ENCODE data around the gene EMC8.
A peak's percentile ranks its signal among the peaks of the same experiment; 100 is the strongest.
"Not testable (repeated sequence)": the region's sequence is repeated elsewhere in the genome, so short reads cannot be mapped to it uniquely, and the experiment has no call there.

Gene EMC8

GRCh38 chr16:85834741-85835140 lies 35.4 kb upstream of the EMC8 start:
- DNase-seq = no peak

GRCh38 chr16:85833219-85833920 lies 34.0 kb upstream of the EMC8 start:
- DNase-seq = no peak

GRCh38 chr16:85832570-85833218 lies 33.4 kb upstream of the EMC8 start:
- no peak for DNase-seq

GRCh38 chr16:85830821-85831220 lies 31.5 kb upstream of the EMC8 start:
- no peak for DNase-seq

- DNase-seq = no peak
Observed at GRCh38 chr16:85829751-85830445, 30.6 kb upstream of the EMC8 start.

- DNase-seq = no peak
Observed at GRCh38 chr16:85829171-85829719, 29.9 kb upstream of the EMC8 start.

GRCh38 chr16:85828166-85828565 lies 28.8 kb upstream of the EMC8 start:
- DNase-seq = no peak

- DNase-seq = no peak
Observed at GRCh38 chr16:85826686-85827247, 27.4 kb upstream of the EMC8 start.

GRCh38 chr16:85825326-85825725 lies 26.0 kb upstream of the EMC8 start:
- no peak for DNase-seq

GRCh38 chr16:85824161-85825135 lies 25.1 kb upstream of the EMC8 start:
- DNase-seq = no peak

- no peak for DNase-seq
Observed at GRCh38 chr16:85823328-85823920, 24.1 kb upstream of the EMC8 start.

GRCh38 chr16:85822145-85822544 lies 22.8 kb upstream of the EMC8 start:
- no peak for DNase-seq

- DNase-seq = peak; percentile 83
Observed at GRCh38 chr16:85821390-85822135, 22.2 kb upstream of the EMC8 start.

- DNase-seq = no peak
Observed at GRCh38 chr16:85820604-85821372, 21.4 kb upstream of the EMC8 start.

GRCh38 chr16:85819771-85820170 lies 20.4 kb upstream of the EMC8 start:
- no peak for DNase-seq

GRCh38 chr16:85819245-85819644 lies 19.9 kb upstream of the EMC8 start:
- peak; percentile 87 for DNase-seq

GRCh38 chr16:85817195-85817594 lies 17.9 kb upstream of the EMC8 start:
- DNase-seq = not testable (repeated sequence)

- no peak for DNase-seq
Observed at GRCh38 chr16:85816159-85816558, 16.8 kb upstream of the EMC8 start.

GRCh38 chr16:85812811-85813700 lies 13.7 kb upstream of the EMC8 start:
- DNase-seq = no peak
